ENCODE data around the gene KHDC1. TPM values are rescaled to one million over a fixed set of nuclear protein-coding genes. Genes with fewer than 3 reads are reported as not detected.
A peak's percentile ranks its signal among the peaks of the same experiment; 100 is the strongest.
"Not testable (repeated sequence)": the region's sequence is repeated elsewhere in the genome, so short reads cannot be mapped to it uniquely, and the experiment has no call there.

KHDC1 gene, protein sequence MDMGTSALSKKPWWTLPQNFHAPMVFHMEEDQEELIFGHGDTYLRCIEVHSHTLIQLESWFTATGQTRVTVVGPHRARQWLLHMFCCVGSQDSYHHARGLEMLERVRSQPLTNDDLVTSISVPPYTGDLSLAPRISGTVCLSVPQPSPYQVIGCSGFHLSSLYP
- total RNA-seq, result 9.5 to 10.2 TPM (median 10.2 TPM) in 3 replicates

DNA sequence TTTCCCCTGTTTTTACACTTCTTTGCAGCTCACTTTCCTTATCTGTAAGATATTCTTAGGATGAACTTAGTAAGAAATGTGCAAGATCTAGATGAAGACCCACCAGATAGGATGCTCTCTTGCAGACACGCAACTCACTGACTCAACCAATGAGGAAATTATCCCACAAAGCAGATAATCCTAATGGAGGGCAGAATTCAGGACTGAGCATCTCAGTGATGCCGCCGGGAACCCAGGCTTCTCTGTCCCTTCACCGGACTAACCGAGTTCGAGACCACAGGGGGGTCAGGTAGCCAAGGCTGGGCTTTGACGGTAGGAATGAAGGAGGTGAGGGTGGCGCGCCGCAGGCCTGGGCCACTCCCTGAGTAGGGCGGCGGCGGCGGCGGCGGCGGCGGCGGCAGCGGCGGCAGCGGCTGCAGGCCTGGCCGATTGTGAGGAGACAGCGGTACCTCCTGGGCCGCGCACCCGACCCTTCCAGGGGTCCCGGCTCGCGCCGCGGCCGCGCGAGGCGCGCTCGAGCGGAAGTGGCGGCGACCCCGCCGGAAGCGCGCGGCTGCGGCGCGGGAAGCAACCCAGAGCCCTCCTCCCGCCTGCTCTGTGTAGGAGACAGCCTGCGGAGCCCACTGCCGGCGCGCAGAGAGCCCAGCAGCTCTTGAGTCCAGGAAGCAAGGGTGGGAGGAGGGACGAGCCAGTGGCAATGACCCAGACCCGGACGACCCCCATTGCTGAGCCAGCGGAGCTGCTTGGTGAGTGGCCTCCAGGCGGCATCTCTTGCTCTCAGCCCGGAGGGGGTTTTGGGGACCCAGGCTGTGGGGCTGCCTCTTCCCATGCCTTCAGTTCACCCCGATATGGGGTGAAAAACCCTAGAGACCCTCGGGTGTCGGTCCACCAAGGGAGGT, at the start of gene KHDC1:
Gene KHDC1 (minus strand): TSS at position 526 of the 899 bp plus-strand sequence. CDS start 20,679 bp downstream, outside the sequence.
- H3K4me3 Mint-ChIP-seq, result peak within 1 kb of the TSS; percentile 84
- H3K27ac Mint-ChIP-seq, result peak within 1 kb of the TSS; percentile 71
- TF ChIP-seq, protein P1, sequence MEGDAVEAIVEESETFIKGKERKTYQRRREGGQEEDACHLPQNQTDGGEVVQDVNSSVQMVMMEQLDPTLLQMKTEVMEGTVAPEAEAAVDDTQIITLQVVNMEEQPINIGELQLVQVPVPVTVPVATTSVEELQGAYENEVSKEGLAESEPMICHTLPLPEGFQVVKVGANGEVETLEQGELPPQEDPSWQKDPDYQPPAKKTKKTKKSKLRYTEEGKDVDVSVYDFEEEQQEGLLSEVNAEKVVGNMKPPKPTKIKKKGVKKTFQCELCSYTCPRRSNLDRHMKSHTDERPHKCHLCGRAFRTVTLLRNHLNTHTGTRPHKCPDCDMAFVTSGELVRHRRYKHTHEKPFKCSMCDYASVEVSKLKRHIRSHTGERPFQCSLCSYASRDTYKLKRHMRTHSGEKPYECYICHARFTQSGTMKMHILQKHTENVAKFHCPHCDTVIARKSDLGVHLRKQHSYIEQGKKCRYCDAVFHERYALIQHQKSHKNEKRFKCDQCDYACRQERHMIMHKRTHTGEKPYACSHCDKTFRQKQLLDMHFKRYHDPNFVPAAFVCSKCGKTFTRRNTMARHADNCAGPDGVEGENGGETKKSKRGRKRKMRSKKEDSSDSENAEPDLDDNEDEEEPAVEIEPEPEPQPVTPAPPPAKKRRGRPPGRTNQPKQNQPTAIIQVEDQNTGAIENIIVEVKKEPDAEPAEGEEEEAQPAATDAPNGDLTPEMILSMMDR (IDR thresholded peaks at IDR 0.05; ENCODE audit: unreplicated experiment), result no peak
- H3K27me3 Mint-ChIP-seq (ENCODE audit: low read depth), result no peaks in the 10 kb centered on the region
- H3K36me3 Mint-ChIP-seq, result peaks cover 11% of the 10 kb centered on the region
- no peaks in the 10 kb centered on the region for H3K9me3 Mint-ChIP-seq
- peaks cover 24% of the 10 kb centered on the region for H3K4me1 Mint-ChIP-seq
- peak; percentile 34 to 57 for DNase-seq (ENCODE audit: low spot score in 2 of 2, unreplicated experiment in 2 of 2)

GRCh38 chr6:73310503-73310845, 47.5 kb upstream of the KHDC1 start:
- Mint-ChIP-seq H3K4me1 (peaks cover 32% of the 10 kb centered on the region), H3K4me3 (peak overlapping the region; percentile 96), H3K36me3 (peaks cover 30% of the 10 kb centered on the region), H3K27ac (peak overlapping the region; percentile 96), H3K9me3 (peaks cover 24% of the 10 kb centered on the region)
- not testable (repeated sequence) for H3K27me3 Mint-ChIP-seq (ENCODE audit: low read depth); DNase-seq (ENCODE audit: low spot score in 2 of 2, unreplicated experiment in 2 of 2)

DNA sequence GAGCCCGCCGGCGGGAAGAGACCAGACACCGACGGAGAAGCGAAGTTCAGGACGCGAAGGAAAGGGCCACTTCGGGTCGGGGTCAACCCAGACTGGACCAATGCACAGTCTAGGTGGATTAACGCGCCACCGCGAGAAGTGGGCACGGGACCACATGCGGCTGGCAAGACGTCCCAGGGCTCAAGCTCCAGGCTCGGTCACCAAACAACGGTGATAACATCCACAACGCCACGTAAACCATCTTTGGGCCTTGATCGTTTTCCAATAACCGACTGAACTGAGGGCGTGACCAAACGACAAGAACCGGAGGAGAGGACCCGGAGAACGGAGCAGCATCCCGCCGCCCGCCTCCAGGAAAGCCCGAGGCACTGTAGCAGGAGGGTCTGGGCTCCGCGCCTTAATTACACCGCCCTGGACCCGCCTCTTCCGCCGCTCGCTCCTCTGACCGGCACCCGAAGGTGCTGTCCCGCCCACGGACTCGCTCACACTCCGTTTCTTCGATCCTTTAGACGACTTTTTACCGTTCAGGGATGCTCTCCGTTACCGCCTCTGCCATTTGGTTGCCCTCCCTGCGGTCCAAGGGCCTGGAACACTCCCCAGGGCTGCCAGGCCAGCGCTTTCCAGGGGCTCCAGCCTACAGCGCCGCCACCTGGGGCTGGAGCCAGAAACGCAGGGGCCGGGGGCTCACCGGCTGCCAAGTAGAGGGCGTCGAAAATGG, 46.9 kb upstream of the KHDC1 start:
- Mint-ChIP-seq H3K4me1 (peaks cover 35% of the 10 kb centered on the region), H3K4me3 (peak overlapping the region; percentile 96), H3K9me3 (peaks cover 20% of the 10 kb centered on the region), H3K36me3 (peaks cover 30% of the 10 kb centered on the region), H3K27me3 (ENCODE audit: low read depth) (no peaks in the 10 kb centered on the region), H3K27ac (peak overlapping the region; percentile 96)
- DNase-seq (ENCODE audit: low spot score in 2 of 2, unreplicated experiment in 2 of 2), result peak; percentile 37 to 67
- TF ChIP-seq, protein P1 (IDR thresholded peaks at IDR 0.05; ENCODE audit: unreplicated experiment), result no peak

GRCh38 chr6:73309535-73309784, 46.5 kb upstream of the KHDC1 start:
- no peak for DNase-seq (ENCODE audit: low spot score in 2 of 2, unreplicated experiment in 2 of 2)
- TF ChIP-seq, protein P1 (IDR thresholded peaks at IDR 0.05; ENCODE audit: unreplicated experiment), result no peak
- peak overlapping the region; percentile 96 for H3K4me3 Mint-ChIP-seq

DNA sequence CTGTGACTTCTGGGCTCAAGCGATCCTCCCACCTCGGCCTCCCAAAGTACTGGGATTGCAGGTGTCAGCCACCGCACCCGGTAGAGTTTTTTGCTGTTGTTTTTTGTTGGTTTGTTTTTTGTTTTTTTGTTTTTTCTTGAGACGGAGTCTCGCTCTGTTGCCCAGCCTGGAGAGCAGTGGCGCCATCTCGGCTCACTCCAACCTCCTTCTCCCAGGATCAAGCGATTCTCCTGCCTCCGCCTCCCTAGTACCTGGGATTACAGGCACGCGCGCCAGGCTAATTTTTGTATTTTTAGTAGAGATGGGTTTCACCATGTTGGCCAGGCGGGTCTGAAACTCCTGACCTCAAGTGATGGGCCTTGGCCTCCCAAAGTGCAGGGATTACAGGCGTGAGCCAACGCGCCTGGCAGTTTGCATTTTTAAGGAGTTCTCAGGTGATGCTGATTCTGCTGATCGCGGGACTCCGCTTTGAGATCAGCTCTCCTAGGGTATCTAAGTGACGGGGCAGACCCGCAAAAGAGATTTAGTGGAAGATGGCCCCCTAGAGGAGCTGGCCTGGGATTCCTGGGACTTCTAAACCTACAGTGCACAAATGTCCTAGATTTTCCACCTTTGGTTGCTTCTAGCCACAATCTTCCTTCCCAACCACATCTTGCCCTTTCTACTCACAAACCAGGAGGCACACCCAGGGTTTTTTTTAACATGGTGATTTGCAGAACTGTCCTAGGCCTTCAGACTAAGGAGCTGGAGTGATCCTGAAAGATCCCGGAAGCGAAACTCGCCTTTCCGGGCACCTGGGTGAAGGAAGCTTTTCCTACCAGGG, 45.9 kb upstream of the KHDC1 start:
- Mint-ChIP-seq H3K27ac (peak overlapping the region; percentile 96), H3K36me3 (peaks cover 29% of the 10 kb centered on the region), H3K4me1 (peaks cover 35% of the 10 kb centered on the region), H3K9me3 (peaks cover 20% of the 10 kb centered on the region), H3K4me3 (peak overlapping the region; percentile 96), H3K27me3 (ENCODE audit: low read depth) (no peaks in the 10 kb centered on the region)
- no peak for DNase-seq (ENCODE audit: low spot score in 2 of 2, unreplicated experiment in 2 of 2)
- TF ChIP-seq, protein P1 (IDR thresholded peaks at IDR 0.05; ENCODE audit: unreplicated experiment), result no peak

More at GRCh38 chr6:73309535-73309784, 46.5 kb upstream of the KHDC1 start:
- Mint-ChIP-seq H3K4me1 (peaks cover 35% of the 10 kb centered on the region), H3K36me3 (peaks cover 30% of the 10 kb centered on the region), H3K27ac (peak overlapping the region; percentile 96), H3K9me3 (peaks cover 20% of the 10 kb centered on the region), H3K27me3 (ENCODE audit: low read depth) (no peaks in the 10 kb centered on the region)

- not testable (repeated sequence) for H3K4me3 Mint-ChIP-seq; H3K27me3 Mint-ChIP-seq (ENCODE audit: low read depth); H3K9me3 Mint-ChIP-seq; DNase-seq (ENCODE audit: low spot score in 2 of 2, unreplicated experiment in 2 of 2); H3K27ac Mint-ChIP-seq
- peaks cover 17% of the 10 kb centered on the region for H3K4me1 Mint-ChIP-seq
- peaks cover 29% of the 10 kb centered on the region for H3K36me3 Mint-ChIP-seq
Measured at GRCh38 chr6:73303773-73304172, 40.8 kb upstream of the KHDC1 start.
